Right lobe of liver (tissue), 4 donors: ENCODE measurements around the gene PNPLA7.

Experiments used
- CTCF ChIP-seq, 4 donors: fragments of 200-600 bp in 3 of 4; fragments of 450-650 bp in 1 of 4; IDR thresholded peaks; one replicate each; pipeline versions ENCODE4 v1.5.1 to v1.8.0; 2016 to 2022; ENCODE audit warnings: antibody characterized with exemption in 4 of 4, mild to moderate bottlenecking in 2 of 4
- POLR2A ChIP-seq: fragments of 450-650 bp; IDR thresholded peaks from one replicate; pipeline ENCODE4 v1.6.1; 2017; ENCODE audit warnings: antibody characterized with exemption, mild to moderate bottlenecking
- donor health status: DM: no; HTN: no; CAD: no.
- donor health status: DM: no; HTN: no; CAD: no.
- donor health status: DM: no; HTN: yes; CAD: no.

DNA sequence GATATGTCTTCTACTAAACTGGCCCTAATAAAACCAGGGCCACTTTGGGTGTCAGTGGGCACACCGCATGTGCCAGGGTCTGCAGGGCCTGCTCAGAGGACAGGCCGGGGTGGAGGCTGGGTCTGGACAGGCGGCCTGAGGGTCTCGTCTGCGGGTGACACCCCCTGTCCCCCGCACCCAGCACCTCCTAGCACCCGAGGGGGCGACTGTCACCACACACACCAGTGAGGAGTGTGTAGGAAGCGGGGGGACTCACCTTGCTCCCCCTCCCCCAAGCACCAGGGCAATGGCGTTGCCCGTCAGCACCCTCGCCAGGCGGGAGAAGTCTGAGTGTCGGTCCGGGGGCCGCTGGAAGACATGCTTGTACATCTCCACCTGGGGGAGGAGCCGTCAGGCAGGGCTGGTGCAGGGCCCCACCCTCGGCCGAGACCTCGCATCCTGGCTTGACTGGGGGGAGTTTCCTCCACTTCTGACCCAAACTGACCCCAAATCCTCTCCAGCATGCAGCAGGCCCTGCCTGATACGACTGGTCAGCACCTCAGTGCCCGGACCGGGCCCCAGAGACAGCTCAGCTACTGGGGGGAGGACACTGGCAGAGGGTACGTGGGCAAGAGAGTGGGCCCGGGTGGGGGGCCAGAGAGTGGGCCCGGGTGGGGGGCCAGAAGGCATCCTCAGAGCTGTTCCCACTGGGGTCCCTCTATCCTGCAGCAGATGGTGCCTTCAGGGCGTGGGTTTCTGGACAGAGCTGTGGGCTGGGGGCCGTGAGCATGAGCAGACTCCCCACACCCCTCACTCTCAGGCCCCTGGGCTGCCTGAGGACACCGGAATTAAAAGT lies 72.2 kb downstream of the PNPLA7 start:
- TF ChIP-seq CTCF (IDR thresholded peaks at IDR 0.05) (no peak), POLR2A (no peak)
